Measurements from ENCODE around the gene VWA8. TPM values are rescaled to one million over a fixed set of nuclear protein-coding genes. Genes with fewer than 3 reads are reported as not detected.
"Not testable (repeated sequence)": the region's sequence is repeated elsewhere in the genome, so short reads cannot be mapped to it uniquely, and the experiment has no call there.

Gene VWA8
- total and polyA plus RNA-seq, 4 donors = 7.1 to 50.3 (median 12.4) TPM

- TF ChIP-seq ZBTB33 (IDR thresholded peaks at IDR 0.05) (peak; percentile 89), NR2F2 (IDR thresholded peaks at IDR 0.05) (no peak), TAF1 (conservative IDR thresholded peaks at IDR 0.05) (no peak), ATF3 (IDR thresholded peaks at IDR 0.05) (peak; percentile 94), FOXA1 (IDR thresholded peaks at IDR 0.05) (peak; percentile 68), HNF4A (conservative IDR thresholded peaks at IDR 0.05) (peak; percentile 87 to 95), RAD21 (IDR thresholded peaks at IDR 0.05) (peak; percentile 61 to 64)
Measured at GRCh38 chr13:41577436-41577835, 383.5 kb downstream of the VWA8 start (continued).

GRCh38 chr13:41573640-41574039, 387.3 kb downstream of the VWA8 start:
- WGBS = 99% methylated on average over 19 of the region's 19 CpGs
- H3K36me3 ChIP-seq (ENCODE audit: control insufficient read depth in 4 of 4, insufficient read depth in 3 of 4, low read depth in 1 of 4, low read length in 3 of 4) = peaks cover 0 to 17% (median 4%) of the 10 kb centered on the region in 4 donors
- not testable (repeated sequence) for DNase-seq (ENCODE audit: low spot score); H3K9ac ChIP-seq (ENCODE audit: low read depth in 1 of 2, low read length in 2 of 2); H3K4me3 ChIP-seq (ENCODE audit: low read depth in 1 of 3, low read length in 3 of 3); H3K9me3 ChIP-seq (ENCODE audit: control insufficient read depth in 4 of 4, low read length in 3 of 4); H3K27ac ChIP-seq (ENCODE audit: low read depth in 1 of 2, low read length in 2 of 2); H3K27me3 ChIP-seq (ENCODE audit: control insufficient read depth in 4 of 4, insufficient read depth in 4 of 4, low read length in 3 of 4)
- peaks cover 0 to 14% (median 10%) of the 10 kb centered on the region in 4 donors for H3K4me1 ChIP-seq (ENCODE audit: control insufficient read depth in 4 of 4, insufficient read depth in 4 of 4, low read length in 3 of 4)

- H3K27me3 ChIP-seq (ENCODE audit: control insufficient read depth in 4 of 4, insufficient read depth in 4 of 4, low read length in 3 of 4); DNase-seq (ENCODE audit: low spot score); H3K9ac ChIP-seq (ENCODE audit: low read depth in 1 of 2, low read length in 2 of 2); H3K4me3 ChIP-seq (ENCODE audit: low read depth in 1 of 3, low read length in 3 of 3); H3K27ac ChIP-seq (ENCODE audit: low read depth in 1 of 2, low read length in 2 of 2); H3K4me1 ChIP-seq (ENCODE audit: control insufficient read depth in 4 of 4, insufficient read depth in 4 of 4, low read length in 3 of 4); H3K9me3 ChIP-seq (ENCODE audit: control insufficient read depth in 4 of 4, low read length in 3 of 4): not testable (repeated sequence)
- peaks cover 4 to 21% (median 10%) of the 10 kb centered on the region in 4 donors for H3K36me3 ChIP-seq (ENCODE audit: control insufficient read depth in 4 of 4, insufficient read depth in 3 of 4, low read depth in 1 of 4, low read length in 3 of 4)
- WGBS = 99% methylated on average over 33 of the region's 33 CpGs
Measured at GRCh38 chr13:41571817-41572340, 389.0 kb downstream of the VWA8 start.

- H3K4me1 ChIP-seq (ENCODE audit: control insufficient read depth in 4 of 4, insufficient read depth in 4 of 4, low read length in 3 of 4) = no peaks in the 10 kb centered on the region
- no peak overlapping the region for H3K4me3 ChIP-seq (ENCODE audit: low read depth in 1 of 3, low read length in 3 of 3)
- H3K9ac ChIP-seq (ENCODE audit: low read depth in 1 of 2, low read length in 2 of 2) = no peak overlapping the region
- peaks cover 2 to 23% (median 11%) of the 10 kb centered on the region in 4 donors for H3K36me3 ChIP-seq (ENCODE audit: control insufficient read depth in 4 of 4, insufficient read depth in 3 of 4, low read depth in 1 of 4, low read length in 3 of 4)
- WGBS = 77% methylated on average over 3 of the region's 3 CpGs
- H3K27ac ChIP-seq (ENCODE audit: low read depth in 1 of 2, low read length in 2 of 2) = no peak overlapping the region
- H3K9me3 ChIP-seq (ENCODE audit: control insufficient read depth in 4 of 4, low read length in 3 of 4) = no peaks in the 10 kb centered on the region
- TF ChIP-seq CTCF (IDR thresholded peaks at IDR 0.05; ENCODE audit: low read depth, low read length, missing input control) = no peak
- no peak for TF ChIP-seq RAD21 (IDR thresholded peaks at IDR 0.05)
- TF ChIP-seq SP1 (IDR thresholded peaks at IDR 0.05) = no peak
- no peak for TF ChIP-seq JUND (IDR thresholded peaks at IDR 0.05)
- no peak for TF ChIP-seq HNF4A (conservative IDR thresholded peaks at IDR 0.05)
- no peak for TF ChIP-seq FOXA1 (IDR thresholded peaks at IDR 0.05)
- no peak for TF ChIP-seq EGR1 (IDR thresholded peaks at IDR 0.05; ENCODE audit: low read depth in 2 of 2)
- no peak for TF ChIP-seq NR2F2 (IDR thresholded peaks at IDR 0.05)
- H3K27me3 ChIP-seq (ENCODE audit: control insufficient read depth in 4 of 4, insufficient read depth in 4 of 4, low read length in 3 of 4) = no peaks in the 10 kb centered on the region
- no peak for DNase-seq (ENCODE audit: low spot score)
Measured at GRCh38 chr13:41568972-41569351, 391.9 kb downstream of the VWA8 start.
